DOHH2 (cell line): Measurements from ENCODE around the gene PRRX1.

Experiments used
- H3F3A ChIP-seq: fragments of 200-600 bp; sonication (generic), shearing (Covaris generic); 2 replicates; pipeline ENCODE4 v1.6.0; 2016; ENCODE audit warnings: antibody characterized with exemption, mild to moderate bottlenecking; ENCODE audit not compliant: control insufficient read depth, insufficient read depth
- H3K27ac ChIP-seq: fragments of 200-600 bp; sonication (generic); 2 replicates; pipeline ENCODE4 v1.5.1; 2014; ENCODE audit warnings: low read depth, mild to moderate bottlenecking, low read length, moderate library complexity
- H3K27me3 ChIP-seq: fragments of 200-600 bp; sonication (generic); 2 replicates; pipeline ENCODE4 v1.6.1; 2014; ENCODE audit warnings: mild to moderate bottlenecking, low read length, mixed read lengths; ENCODE audit not compliant: control insufficient read depth
- H3K36me3 ChIP-seq: fragments of 200-600 bp; sonication (generic); 2 replicates; pipeline ENCODE4 v1.6.1; 2014; ENCODE audit warnings: mild to moderate bottlenecking, low read length, moderate library complexity, mixed read lengths; ENCODE audit not compliant: control insufficient read depth
- H3K4me1 ChIP-seq: fragments of 200-600 bp; sonication (generic); 2 replicates; pipeline ENCODE4 v1.6.1; 2014; ENCODE audit warnings: mild to moderate bottlenecking, low read length, mixed read lengths; ENCODE audit not compliant: control insufficient read depth
- H3K4me2 ChIP-seq: fragments of 200-600 bp; sonication (generic); 2 replicates; pipeline ENCODE4 v1.6.0; 2014; ENCODE audit warnings: mild to moderate bottlenecking, low read length, moderate library complexity
- H3K4me3 ChIP-seq: fragments of 200-600 bp; sonication (generic); 2 replicates; pipeline ENCODE4 v1.5.1; 2014; ENCODE audit warnings: mild to moderate bottlenecking, low read length, mixed read lengths
- H3K79me2 ChIP-seq: fragments of 200-600 bp; sonication (generic); 2 replicates; pipeline ENCODE4 v1.6.1; 2014; ENCODE audit warnings: mild to moderate bottlenecking, low read length, mixed read lengths; ENCODE audit not compliant: control insufficient read depth
- H3K9me2 ChIP-seq: fragments of 200-600 bp; sonication (generic); replicated peaks from 2 replicates; pipeline ENCODE4 v1.6.1; 2014; ENCODE audit warnings: mild to moderate bottlenecking, low read length, mixed read lengths; ENCODE audit not compliant: control insufficient read depth
- H3K9me3 ChIP-seq: fragments of 200-600 bp; sonication (generic); 2 replicates; pipeline ENCODE4 v1.6.1; 2014; ENCODE audit warnings: antibody characterized with exemption, low read length, mixed read lengths; ENCODE audit not compliant: control insufficient read depth, insufficient read depth
- H4K20me1 ChIP-seq: fragments of 200-600 bp; sonication (generic); 2 replicates; pipeline ENCODE4 v1.6.0; 2014; ENCODE audit warnings: low read depth, mild to moderate bottlenecking, antibody characterized with exemption, low read length, moderate library complexity; ENCODE audit not compliant: control insufficient read depth, insufficient read depth
- CTCF ChIP-seq: fragments of 200-600 bp; sonication (generic); IDR thresholded peaks from one replicate; pipeline ENCODE4 v1.5.1; 2014; ENCODE audit warnings: antibody characterized with exemption, mild to moderate bottlenecking, low read depth, low read length; ENCODE audit not compliant: poor library complexity, severe bottlenecking
- EZH2phosphoT487 ChIP-seq: fragments of 200-600 bp; sonication (generic); IDR thresholded peaks from 2 replicates; pipeline ENCODE4 v1.6.1; 2017; ENCODE audit warnings: borderline replicate concordance, mild to moderate bottlenecking, antibody characterized with exemption, low read length, moderate library complexity, mixed read lengths

Gene PRRX1

GRCh38 chr1:170676628-170677027 is 12.7 kb downstream of the PRRX1 start:
- Histone ChIP-seq H3K4me3 (no peak overlapping the region), H3K79me2 (no peaks in the 10 kb centered on the region), H3K4me1 (no peaks in the 10 kb centered on the region), H3K4me2 (no peak overlapping the region), H3K36me3 (no peaks in the 10 kb centered on the region), H4K20me1 (no peaks in the 10 kb centered on the region), H3K27me3 (no peaks in the 10 kb centered on the region), H3K9me2 (no peaks in the 10 kb centered on the region), H3F3A (no peaks in the 10 kb centered on the region), H3K9me3 (no peaks in the 10 kb centered on the region), H3K27ac (no peak overlapping the region)
- TF ChIP-seq EZH2phosphoT487: no peak
- no peak for TF ChIP-seq CTCF

- no peak overlapping the region for H3K4me2 ChIP-seq
- no peak overlapping the region for H3K4me3 ChIP-seq
- H4K20me1 ChIP-seq: no peaks in the 10 kb centered on the region
- no peaks in the 10 kb centered on the region for H3K36me3 ChIP-seq
- no peaks in the 10 kb centered on the region for H3K79me2 ChIP-seq
- TF ChIP-seq CTCF (no peak), EZH2phosphoT487 (no peak)
- H3K4me1 ChIP-seq: no peaks in the 10 kb centered on the region
- no peak overlapping the region for H3K27ac ChIP-seq
- H3K9me3 ChIP-seq: no peaks in the 10 kb centered on the region
- H3K27me3 ChIP-seq: no peaks in the 10 kb centered on the region
- H3K9me2 ChIP-seq: no peaks in the 10 kb centered on the region
- no peaks in the 10 kb centered on the region for H3F3A ChIP-seq
Measured at GRCh38 chr1:170678027-170678600, 14.2 kb downstream of the PRRX1 start.

GRCh38 chr1:170680428-170680827 is 16.5 kb downstream of the PRRX1 start:
- no peaks in the 10 kb centered on the region for H4K20me1 ChIP-seq
- H3K4me2 ChIP-seq: no peak overlapping the region

GRCh38 chr1:170682169-170682568 is 18.2 kb downstream of the PRRX1 start:
- Histone ChIP-seq H3K36me3 (no peaks in the 10 kb centered on the region), H3K4me1 (no peaks in the 10 kb centered on the region)
- no peak for TF ChIP-seq EZH2phosphoT487
- no peak for TF ChIP-seq CTCF

More at GRCh38 chr1:170680428-170680827, 16.5 kb downstream of the PRRX1 start:
- Histone ChIP-seq H3K36me3 (no peaks in the 10 kb centered on the region), H3K9me2 (no peaks in the 10 kb centered on the region), H3K4me1 (no peaks in the 10 kb centered on the region), H3K4me3 (no peak overlapping the region), H3K9me3 (no peaks in the 10 kb centered on the region), H3K79me2 (no peaks in the 10 kb centered on the region), H3K27ac (no peak overlapping the region), H3F3A (no peaks in the 10 kb centered on the region), H3K27me3 (no peaks in the 10 kb centered on the region)
- no peak for TF ChIP-seq EZH2phosphoT487

More at GRCh38 chr1:170682169-170682568, 18.2 kb downstream of the PRRX1 start:
- Histone ChIP-seq H3K4me3 (no peak overlapping the region), H3K4me2 (no peak overlapping the region), H3K27me3 (no peaks in the 10 kb centered on the region), H3F3A (no peaks in the 10 kb centered on the region), H3K79me2 (no peaks in the 10 kb centered on the region), H3K27ac (no peak overlapping the region), H4K20me1 (no peaks in the 10 kb centered on the region), H3K9me3 (no peaks in the 10 kb centered on the region), H3K9me2 (no peaks in the 10 kb centered on the region)
